Measurements from ENCODE around the gene CBX4. TPM values are rescaled to one million over a fixed set of nuclear protein-coding genes. Genes with fewer than 3 reads are reported as not detected.

CBX4 gene
- total and polyA plus RNA-seq, 2 of the 13 experiments (the other 11 are each of a cell fraction or from before 2014, with no cell fraction given), result 25.8 to 50.8 TPM

DNA sequence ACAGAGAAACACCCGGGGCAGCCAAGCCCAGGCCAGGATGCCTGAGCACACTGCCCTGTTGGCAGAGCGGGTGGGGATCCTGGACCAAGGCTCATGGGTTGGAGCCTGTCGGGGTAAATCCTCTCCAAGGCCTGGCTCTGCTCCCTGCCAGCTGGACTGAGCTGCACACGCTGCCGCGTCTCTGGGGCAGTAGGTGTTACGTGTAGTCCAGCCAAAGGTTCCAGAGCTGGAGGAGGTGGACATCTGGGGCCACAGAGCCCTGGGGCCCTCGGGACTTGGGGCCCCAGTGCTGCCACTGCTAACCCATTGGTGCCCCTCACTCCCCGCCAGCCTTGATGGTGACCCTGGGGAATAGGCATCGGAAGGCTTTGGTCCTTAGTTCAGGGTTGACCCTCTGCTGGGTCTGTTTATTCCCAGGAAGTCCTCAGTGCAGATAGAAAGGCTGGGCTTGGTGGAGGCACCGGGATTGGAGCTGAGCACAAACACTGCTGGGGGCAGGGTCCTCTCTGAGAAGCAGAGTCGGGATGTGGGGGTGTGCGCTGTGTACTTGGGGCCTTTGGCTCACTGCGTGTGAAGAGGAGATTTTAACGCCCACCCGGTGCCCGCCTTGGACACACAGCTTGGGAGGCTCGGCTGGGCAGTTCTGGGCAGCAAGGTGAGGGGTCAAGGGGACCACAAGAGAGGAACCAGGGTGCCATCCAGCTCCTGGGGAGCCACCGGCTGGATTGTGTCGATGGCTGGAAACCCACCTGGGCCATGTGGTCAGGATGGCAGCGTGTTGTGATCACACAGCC is 16.3 kb upstream of the CBX4 start (continued):
- TF ChIP-seq DNMT1 (CRISPR knock-in tag; IDR thresholded peaks at IDR 0.05) (0 out of 2 replicates have a peak, but pooled peaks have one; percentile 20), PHF21A (CRISPR knock-in tag; IDR thresholded peaks at IDR 0.05) (peak; percentile 97), FOXP1 (IDR thresholded peaks at IDR 0.05) (no peak), FOXP1 (CRISPR knock-in tag; IDR thresholded peaks at IDR 0.05) (peak; percentile 6; the same call in 1 of the 2 replicates), ZNF605 (CRISPR knock-in tag; IDR thresholded peaks at IDR 0.05) (peak; percentile 50; the same call in 1 of the 2 replicates), BRD4 (CRISPR knock-in tag; IDR thresholded peaks at IDR 0.05) (no peak), ELF3 (CRISPR knock-in tag; IDR thresholded peaks at IDR 0.05) (peak; percentile 42), ZBTB7A (CRISPR knock-in tag; IDR thresholded peaks at IDR 0.05) (0 out of 2 replicates have a peak, but pooled peaks have one; percentile 59), HDAC2 (CRISPR knock-in tag; IDR thresholded peaks at IDR 0.05) (peak; percentile 23), RBM39 (IDR thresholded peaks at IDR 0.05; ENCODE audit: low read depth, low read length, poor library complexity, severe bottlenecking) (peak; percentile 79), ZNF501 (CRISPR knock-in tag; IDR thresholded peaks at IDR 0.05) (peak; percentile 65), HOXA3 (CRISPR knock-in tag; IDR thresholded peaks at IDR 0.05) (0 out of 2 replicates have a peak, but pooled peaks have one; percentile 21), HDAC1 (CRISPR knock-in tag; IDR thresholded peaks at IDR 0.05) (peak; percentile 54; the same call in 1 of the 2 replicates), ZNF431 (CRISPR knock-in tag; IDR thresholded peaks at IDR 0.05; ENCODE audit: borderline replicate concordance, low read depth) (0 out of 2 replicates have a peak, but pooled peaks have one; percentile 15), TARDBP (CRISPR knock-in tag; IDR thresholded peaks at IDR 0.05) (peak; percentile 32; the same call in 1 of the 2 replicates), MEIS2 (CRISPR knock-in tag; IDR thresholded peaks at IDR 0.05) (0 out of 2 replicates have a peak, but pooled peaks have one; percentile 38)
- TF ChIP-seq, protein P1, sequence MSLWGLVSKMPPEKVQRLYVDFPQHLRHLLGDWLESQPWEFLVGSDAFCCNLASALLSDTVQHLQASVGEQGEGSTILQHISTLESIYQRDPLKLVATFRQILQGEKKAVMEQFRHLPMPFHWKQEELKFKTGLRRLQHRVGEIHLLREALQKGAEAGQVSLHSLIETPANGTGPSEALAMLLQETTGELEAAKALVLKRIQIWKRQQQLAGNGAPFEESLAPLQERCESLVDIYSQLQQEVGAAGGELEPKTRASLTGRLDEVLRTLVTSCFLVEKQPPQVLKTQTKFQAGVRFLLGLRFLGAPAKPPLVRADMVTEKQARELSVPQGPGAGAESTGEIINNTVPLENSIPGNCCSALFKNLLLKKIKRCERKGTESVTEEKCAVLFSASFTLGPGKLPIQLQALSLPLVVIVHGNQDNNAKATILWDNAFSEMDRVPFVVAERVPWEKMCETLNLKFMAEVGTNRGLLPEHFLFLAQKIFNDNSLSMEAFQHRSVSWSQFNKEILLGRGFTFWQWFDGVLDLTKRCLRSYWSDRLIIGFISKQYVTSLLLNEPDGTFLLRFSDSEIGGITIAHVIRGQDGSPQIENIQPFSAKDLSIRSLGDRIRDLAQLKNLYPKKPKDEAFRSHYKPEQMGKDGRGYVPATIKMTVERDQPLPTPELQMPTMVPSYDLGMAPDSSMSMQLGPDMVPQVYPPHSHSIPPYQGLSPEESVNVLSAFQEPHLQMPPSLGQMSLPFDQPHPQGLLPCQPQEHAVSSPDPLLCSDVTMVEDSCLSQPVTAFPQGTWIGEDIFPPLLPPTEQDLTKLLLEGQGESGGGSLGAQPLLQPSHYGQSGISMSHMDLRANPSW (CRISPR knock-in tag; IDR thresholded peaks at IDR 0.05; ENCODE audit: borderline replicate concordance), result 0 out of 2 replicates have a peak, but pooled peaks have one; percentile 62
- TF ChIP-seq, protein P2, sequence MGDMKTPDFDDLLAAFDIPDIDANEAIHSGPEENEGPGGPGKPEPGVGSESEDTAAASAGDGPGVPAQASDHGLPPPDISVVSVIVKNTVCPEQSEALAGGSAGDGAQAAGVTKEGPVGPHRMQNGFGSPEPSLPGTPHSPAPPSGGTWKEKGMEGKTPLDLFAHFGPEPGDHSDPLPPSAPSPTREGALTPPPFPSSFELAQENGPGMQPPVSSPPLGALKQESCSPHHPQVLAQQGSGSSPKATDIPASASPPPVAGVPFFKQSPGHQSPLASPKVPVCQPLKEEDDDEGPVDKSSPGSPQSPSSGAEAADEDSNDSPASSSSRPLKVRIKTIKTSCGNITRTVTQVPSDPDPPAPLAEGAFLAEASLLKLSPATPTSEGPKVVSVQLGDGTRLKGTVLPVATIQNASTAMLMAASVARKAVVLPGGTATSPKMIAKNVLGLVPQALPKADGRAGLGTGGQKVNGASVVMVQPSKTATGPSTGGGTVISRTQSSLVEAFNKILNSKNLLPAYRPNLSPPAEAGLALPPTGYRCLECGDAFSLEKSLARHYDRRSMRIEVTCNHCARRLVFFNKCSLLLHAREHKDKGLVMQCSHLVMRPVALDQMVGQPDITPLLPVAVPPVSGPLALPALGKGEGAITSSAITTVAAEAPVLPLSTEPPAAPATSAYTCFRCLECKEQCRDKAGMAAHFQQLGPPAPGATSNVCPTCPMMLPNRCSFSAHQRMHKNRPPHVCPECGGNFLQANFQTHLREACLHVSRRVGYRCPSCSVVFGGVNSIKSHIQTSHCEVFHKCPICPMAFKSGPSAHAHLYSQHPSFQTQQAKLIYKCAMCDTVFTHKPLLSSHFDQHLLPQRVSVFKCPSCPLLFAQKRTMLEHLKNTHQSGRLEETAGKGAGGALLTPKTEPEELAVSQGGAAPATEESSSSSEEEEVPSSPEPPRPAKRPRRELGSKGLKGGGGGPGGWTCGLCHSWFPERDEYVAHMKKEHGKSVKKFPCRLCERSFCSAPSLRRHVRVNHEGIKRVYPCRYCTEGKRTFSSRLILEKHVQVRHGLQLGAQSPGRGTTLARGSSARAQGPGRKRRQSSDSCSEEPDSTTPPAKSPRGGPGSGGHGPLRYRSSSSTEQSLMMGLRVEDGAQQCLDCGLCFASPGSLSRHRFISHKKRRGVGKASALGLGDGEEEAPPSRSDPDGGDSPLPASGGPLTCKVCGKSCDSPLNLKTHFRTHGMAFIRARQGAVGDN (CRISPR knock-in tag; IDR thresholded peaks at IDR 0.05), result peak; percentile 88
- TF ChIP-seq, protein P3, sequence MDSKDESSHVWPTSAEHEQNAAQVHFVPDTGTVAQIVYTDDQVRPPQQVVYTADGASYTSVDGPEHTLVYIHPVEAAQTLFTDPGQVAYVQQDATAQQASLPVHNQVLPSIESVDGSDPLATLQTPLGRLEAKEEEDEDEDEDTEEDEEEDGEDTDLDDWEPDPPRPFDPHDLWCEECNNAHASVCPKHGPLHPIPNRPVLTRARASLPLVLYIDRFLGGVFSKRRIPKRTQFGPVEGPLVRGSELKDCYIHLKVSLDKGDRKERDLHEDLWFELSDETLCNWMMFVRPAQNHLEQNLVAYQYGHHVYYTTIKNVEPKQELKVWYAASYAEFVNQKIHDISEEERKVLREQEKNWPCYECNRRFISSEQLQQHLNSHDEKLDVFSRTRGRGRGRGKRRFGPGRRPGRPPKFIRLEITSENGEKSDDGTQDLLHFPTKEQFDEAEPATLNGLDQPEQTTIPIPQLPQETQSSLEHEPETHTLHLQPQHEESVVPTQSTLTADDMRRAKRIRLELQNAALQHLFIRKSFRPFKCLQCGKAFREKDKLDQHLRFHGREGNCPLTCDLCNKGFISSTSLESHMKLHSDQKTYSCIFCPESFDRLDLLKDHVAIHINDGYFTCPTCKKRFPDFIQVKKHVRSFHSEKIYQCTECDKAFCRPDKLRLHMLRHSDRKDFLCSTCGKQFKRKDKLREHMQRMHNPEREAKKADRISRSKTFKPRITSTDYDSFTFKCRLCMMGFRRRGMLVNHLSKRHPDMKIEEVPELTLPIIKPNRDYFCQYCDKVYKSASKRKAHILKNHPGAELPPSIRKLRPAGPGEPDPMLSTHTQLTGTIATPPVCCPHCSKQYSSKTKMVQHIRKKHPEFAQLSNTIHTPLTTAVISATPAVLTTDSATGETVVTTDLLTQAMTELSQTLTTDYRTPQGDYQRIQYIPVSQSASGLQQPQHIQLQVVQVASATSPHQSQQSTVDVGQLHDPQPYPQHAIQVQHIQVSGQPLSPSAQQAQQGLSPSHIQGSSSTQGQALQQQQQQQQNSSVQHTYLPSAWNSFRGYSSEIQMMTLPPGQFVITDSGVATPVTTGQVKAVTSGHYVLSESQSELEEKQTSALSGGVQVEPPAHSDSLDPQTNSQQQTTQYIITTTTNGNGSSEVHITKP (CRISPR knock-in tag; IDR thresholded peaks at IDR 0.05; ENCODE audit: low read depth), result no peak
